Measurements from ENCODE around the gene UGT1A8. TPM values are rescaled to one million over a fixed set of nuclear protein-coding genes. Genes with fewer than 3 reads are reported as not detected.

The UGT1A8 gene
- total RNA-seq, 1 donor from 2014 or later: not detected

DNA sequence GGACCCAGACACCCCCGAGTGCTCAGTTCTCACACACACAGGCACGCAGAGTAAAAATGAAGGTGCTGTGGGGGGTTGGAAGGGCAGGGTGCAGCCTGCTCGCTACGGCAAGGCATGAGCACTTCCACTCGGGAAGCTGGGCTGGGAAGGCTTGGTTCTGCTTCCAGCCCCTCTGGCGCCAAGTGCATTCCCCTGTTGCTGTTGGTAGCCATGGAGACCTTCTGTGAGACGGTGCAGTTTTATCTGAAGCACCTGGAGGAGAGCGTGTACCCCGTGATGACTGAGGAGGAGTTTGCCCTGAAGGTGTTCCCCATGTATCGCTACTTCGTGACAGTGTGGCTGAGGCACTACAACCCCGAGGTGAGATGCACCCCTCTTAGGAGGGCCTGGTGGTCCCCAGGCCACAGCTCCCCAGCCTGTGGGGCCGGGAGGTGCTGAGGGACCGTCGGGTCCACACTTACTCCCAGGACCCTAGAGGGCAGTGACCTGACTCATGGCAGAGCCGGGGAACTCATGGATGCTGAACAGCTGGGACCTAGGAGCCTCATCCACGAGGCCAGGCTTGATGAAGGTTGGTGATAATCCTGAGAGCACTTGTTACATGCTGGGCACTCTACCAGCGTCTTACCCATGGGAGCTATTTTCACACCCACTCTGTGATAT, 176.2 kb downstream of the UGT1A8 start:
- Histone ChIP-seq H3K36me3 (no peaks in the 10 kb centered on the region), H3K27me3 (no peaks in the 10 kb centered on the region), H3K9me3 (no peaks in the 10 kb centered on the region), H3K4me3 (no peak overlapping the region), H3K4me1 (no peaks in the 10 kb centered on the region), H3K27ac (no peak overlapping the region)
- TF ChIP-seq, protein P1, sequence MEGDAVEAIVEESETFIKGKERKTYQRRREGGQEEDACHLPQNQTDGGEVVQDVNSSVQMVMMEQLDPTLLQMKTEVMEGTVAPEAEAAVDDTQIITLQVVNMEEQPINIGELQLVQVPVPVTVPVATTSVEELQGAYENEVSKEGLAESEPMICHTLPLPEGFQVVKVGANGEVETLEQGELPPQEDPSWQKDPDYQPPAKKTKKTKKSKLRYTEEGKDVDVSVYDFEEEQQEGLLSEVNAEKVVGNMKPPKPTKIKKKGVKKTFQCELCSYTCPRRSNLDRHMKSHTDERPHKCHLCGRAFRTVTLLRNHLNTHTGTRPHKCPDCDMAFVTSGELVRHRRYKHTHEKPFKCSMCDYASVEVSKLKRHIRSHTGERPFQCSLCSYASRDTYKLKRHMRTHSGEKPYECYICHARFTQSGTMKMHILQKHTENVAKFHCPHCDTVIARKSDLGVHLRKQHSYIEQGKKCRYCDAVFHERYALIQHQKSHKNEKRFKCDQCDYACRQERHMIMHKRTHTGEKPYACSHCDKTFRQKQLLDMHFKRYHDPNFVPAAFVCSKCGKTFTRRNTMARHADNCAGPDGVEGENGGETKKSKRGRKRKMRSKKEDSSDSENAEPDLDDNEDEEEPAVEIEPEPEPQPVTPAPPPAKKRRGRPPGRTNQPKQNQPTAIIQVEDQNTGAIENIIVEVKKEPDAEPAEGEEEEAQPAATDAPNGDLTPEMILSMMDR (IDR thresholded peaks at IDR 0.05): no peak
- no peak for DNase-seq (ENCODE audit: low spot score in 2 of 2)
- intact Hi-C loops (cut with DNase I): no loop called here

DNA sequence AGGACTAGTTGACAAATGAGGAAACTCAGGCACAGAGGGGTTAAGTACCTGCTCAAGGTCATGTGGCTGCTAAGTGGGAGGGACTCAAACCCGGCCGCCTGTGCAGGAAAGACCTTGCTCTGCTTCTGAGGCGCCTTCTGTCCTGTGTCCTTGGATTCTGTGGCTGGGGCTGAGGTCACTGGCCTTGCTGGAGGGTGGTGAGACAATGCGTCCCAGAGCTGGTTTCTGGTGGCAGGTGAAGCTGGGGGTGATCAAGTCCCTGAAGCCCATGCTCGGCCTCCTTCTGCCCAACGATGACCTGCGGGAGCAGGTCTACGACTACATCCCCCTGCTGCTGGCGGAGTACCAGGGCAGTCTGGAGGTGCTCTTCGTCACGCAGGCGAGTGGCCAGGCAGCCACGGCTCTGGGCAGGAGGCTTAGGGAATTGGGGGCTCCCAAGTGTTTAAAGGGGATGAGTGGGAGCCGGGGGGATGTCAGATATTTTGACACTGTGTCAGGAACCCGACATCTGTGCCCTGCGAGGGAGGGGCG, 176.8 kb downstream of the UGT1A8 start:
- no peak overlapping the region for H3K4me3 ChIP-seq
- no peaks in the 10 kb centered on the region for H3K27me3 ChIP-seq
- no peaks in the 10 kb centered on the region for H3K36me3 ChIP-seq
- intact Hi-C loops (cut with DNase I): no loop called here
- H3K9me3 ChIP-seq: no peaks in the 10 kb centered on the region
- DNase-seq (ENCODE audit: low spot score in 2 of 2): no peak
- TF ChIP-seq, protein P1 (IDR thresholded peaks at IDR 0.05): no peak
- H3K4me1 ChIP-seq: no peaks in the 10 kb centered on the region
- no peak overlapping the region for H3K27ac ChIP-seq

DNA sequence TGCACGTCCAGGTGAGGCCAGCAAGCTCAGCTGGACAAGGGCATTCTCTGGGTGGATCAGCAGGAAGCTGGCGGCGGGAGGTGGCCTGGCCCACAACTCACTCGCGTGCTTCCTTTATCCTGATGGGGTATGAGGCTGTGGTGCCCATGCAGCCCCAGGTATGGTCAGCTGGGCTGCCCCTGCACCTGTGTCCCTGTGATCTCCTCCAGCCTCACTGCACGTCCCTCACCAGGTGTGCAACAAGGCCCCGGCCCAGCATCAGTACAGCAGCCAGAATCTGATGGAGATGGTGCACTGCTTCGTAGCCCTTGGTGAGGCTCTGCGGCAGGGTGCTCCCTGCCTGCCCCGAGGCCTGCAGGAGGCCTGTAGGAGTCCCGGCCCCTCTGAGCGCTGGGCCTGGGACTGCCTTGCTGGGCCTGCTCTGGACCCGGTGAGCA, 178.3 kb downstream of the UGT1A8 start:
- DNase-seq (ENCODE audit: low spot score in 2 of 2): peak in 1 of 2 donors; percentile 60
- no peak overlapping the region for H3K4me3 ChIP-seq
- intact Hi-C loops (cut with DNase I): no loop called here
- TF ChIP-seq, protein P1 (IDR thresholded peaks at IDR 0.05): no peak
- no peaks in the 10 kb centered on the region for H3K36me3 ChIP-seq
- no peak overlapping the region for H3K27ac ChIP-seq
- no peaks in the 10 kb centered on the region for H3K27me3 ChIP-seq
- no peaks in the 10 kb centered on the region for H3K9me3 ChIP-seq
- H3K4me1 ChIP-seq: no peaks in the 10 kb centered on the region

DNA sequence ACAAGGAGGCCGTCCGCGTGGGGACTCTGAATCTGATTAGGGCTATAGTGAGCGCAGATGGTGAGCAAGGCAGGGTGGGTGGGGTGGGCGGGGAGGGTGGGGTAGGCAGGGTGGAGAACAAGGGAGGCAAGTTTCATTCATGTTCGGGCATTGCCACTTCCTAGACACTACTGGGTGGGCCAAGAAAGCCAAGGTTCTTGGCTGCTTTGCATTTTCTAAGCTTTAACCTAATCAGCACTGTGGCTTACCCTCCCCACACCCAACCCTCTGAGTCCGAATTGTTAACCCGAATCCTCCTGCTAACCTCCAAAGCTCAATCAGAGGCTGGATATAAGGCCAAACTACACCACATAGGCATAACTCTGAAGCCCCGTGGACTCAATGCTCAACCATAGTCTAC, 178.8 kb downstream of the UGT1A8 start:
- Histone ChIP-seq H3K27ac (no peak overlapping the region), H3K4me3 (no peak overlapping the region), H3K27me3 (no peaks in the 10 kb centered on the region), H3K9me3 (no peaks in the 10 kb centered on the region), H3K4me1 (no peaks in the 10 kb centered on the region), H3K36me3 (no peaks in the 10 kb centered on the region)
- TF ChIP-seq, protein P1 (IDR thresholded peaks at IDR 0.05): no peak
- intact Hi-C loops (cut with DNase I): no loop called here
- no peak for DNase-seq (ENCODE audit: low spot score in 2 of 2)

DNA sequence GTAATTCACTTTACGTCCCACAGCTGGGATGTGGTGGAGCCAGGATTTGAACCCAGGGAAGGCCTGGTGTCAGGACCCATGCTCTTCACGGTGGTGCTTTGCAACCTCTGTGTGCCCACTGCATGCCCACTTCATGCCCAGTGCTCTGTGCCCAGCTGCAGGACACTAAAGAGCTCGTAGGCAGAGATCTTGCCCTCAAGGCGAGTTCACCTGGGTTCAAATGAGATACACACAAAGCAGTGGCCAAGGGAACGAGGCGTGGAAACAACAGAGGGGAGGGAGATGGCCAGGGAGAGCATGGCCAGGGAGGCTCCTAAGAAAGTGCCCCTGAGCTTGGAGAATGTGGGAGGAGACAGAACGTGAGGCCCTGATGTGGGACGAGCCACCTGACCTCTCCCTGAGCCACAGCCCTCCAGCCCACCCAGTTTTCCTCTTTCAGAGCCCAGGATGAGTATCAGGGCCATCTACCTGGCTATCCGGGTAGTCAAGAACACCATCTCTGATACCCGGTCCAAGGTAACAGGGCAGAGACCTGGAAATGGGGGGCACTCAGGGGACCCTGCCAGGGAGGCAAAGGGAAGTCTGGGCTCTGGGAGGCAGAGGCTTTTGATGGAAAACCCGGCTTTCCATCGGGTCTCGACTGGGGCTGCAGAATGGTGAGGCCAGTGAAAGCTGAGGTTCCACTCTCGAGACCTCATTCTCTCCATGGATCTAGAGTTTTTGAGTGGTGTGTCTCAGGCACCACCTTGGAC, 181.1 kb downstream of the UGT1A8 start:
- Histone ChIP-seq H3K4me3 (no peak overlapping the region), H3K36me3 (no peaks in the 10 kb centered on the region), H3K9me3 (no peaks in the 10 kb centered on the region), H3K27me3 (no peaks in the 10 kb centered on the region), H3K4me1 (no peaks in the 10 kb centered on the region), H3K27ac (no peak overlapping the region)
- intact Hi-C loops (cut with DNase I): no loop called here
- TF ChIP-seq, protein P1 (IDR thresholded peaks at IDR 0.05): no peak
- DNase-seq (ENCODE audit: low spot score in 2 of 2): no peak
